Endothelial cell of umbilical vein (primary cell): ENCODE results near the gene LLGL2. TPM values are rescaled to one million over a fixed set of nuclear protein-coding genes. Genes with fewer than 3 reads are reported as not detected.

Source experiments
- BruUV-seq: library from RNA; stranded (reverse); fragments of 400-500 nt; replicated peaks from 2 replicates; lab custom pipeline; 2021; lab: Mats Ljungman, UMichigan
- CTCF ChIA-PET: fragments of 300-600, 350-600 bp; sonication (Branson Sonifier 250); formaldehyde crosslinking; loops from one replicate; lab custom pipeline; 2021; ENCODE audit warnings: antibody characterized with exemption, inconsistent platforms; lab: Charles Lee
- POLR2A ChIA-PET: fragments of 300-600, 350-600 bp; sonication (Branson Sonifier 250); formaldehyde crosslinking; loops from one replicate; lab custom pipeline; 2021; ENCODE audit warnings: antibody characterized with exemption, inconsistent platforms; lab: Charles Lee
- DNase-seq: peaks from one replicate; pipeline ENCODE4 v3.0.0-alpha.2; 2011; ENCODE audit warnings: low read depth, low spot score
- FAIRE-seq: peaks from 2 replicates; lab custom pipeline; 2011; peaks lifted over from hg19 to GRCh38; lab: Jason Lieb, UNC
- H2AFZ ChIP-seq: 2 replicates; pipeline ENCODE4 v1.6.0; 2012; ENCODE audit warnings: low read depth, low read length, control low read depth, inconsistent platforms
- H3K27ac ChIP-seq: 2 replicates; pipeline ENCODE4 v1.5.1; 2011; ENCODE audit warnings: low read depth, mild to moderate bottlenecking, control low read depth, low read length, moderate library complexity; ENCODE audit not compliant: insufficient read depth
- H3K27me3 ChIP-seq, 2 experiments: 2 replicates each; pipeline versions ENCODE4 v1.6.0 to v1.6.1; 2011; ENCODE audit warnings: low read length in 2 of 2, mixed read lengths in 1 of 2; ENCODE audit not compliant: control insufficient read depth in 2 of 2, insufficient read depth in 2 of 2
- H3K36me3 ChIP-seq, 2 experiments: 2 replicates in 1 of 2; 3 replicates in 1 of 2; pipeline ENCODE4 v1.5.1; 2011; ENCODE audit warnings: low read length in 2 of 2, mild to moderate bottlenecking in 1 of 2, moderate library complexity in 1 of 2; ENCODE audit not compliant: control insufficient read depth in 2 of 2, insufficient read depth in 2 of 2; ENCODE audit errors: extremely low read depth in 1 of 2
- H3K4me1 ChIP-seq: 3 replicates; pipeline ENCODE4 v1.5.1; 2011; ENCODE audit warnings: mild to moderate bottlenecking, low read length; ENCODE audit not compliant: control insufficient read depth, insufficient read depth; ENCODE audit errors: extremely low read depth
- H3K4me2 ChIP-seq: 2 replicates; pipeline ENCODE4 v1.6.1; 2011; ENCODE audit warnings: low read length, control low read depth, mixed read lengths; ENCODE audit not compliant: insufficient read depth
- H3K4me3 ChIP-seq, 3 experiments: fragments of 200-600 bp in 1 of 3; sonication (generic), shearing (Covaris generic) in 1 of 3; replicated peaks in 1 of 3; 2 replicates each; pipeline ENCODE4 v1.5.1; 2011 to 2016; ENCODE audit warnings: control low read depth in 3 of 3, low read length in 3 of 3, mild to moderate bottlenecking in 2 of 3, inconsistent platforms in 1 of 3, low read depth in 1 of 3, moderate library complexity in 1 of 3; ENCODE audit not compliant: insufficient read depth in 1 of 3
- H3K79me2 ChIP-seq: 2 replicates; pipeline ENCODE4 v1.6.0; 2012; ENCODE audit warnings: low read length, inconsistent platforms; ENCODE audit not compliant: control insufficient read depth, insufficient read depth
- H3K9ac ChIP-seq: replicated peaks from 2 replicates; pipeline ENCODE3; 2011; ENCODE audit warnings: low read length, control low read depth; ENCODE audit not compliant: insufficient read depth; ENCODE audit errors: extremely low read depth
- H3K9me1 ChIP-seq: replicated peaks from 3 replicates; pipeline ENCODE4 v1.6.0; 2011; ENCODE audit warnings: mild to moderate bottlenecking, low read length; ENCODE audit not compliant: control insufficient read depth, insufficient read depth; ENCODE audit errors: extremely low read depth
- H3K9me3 ChIP-seq: replicated peaks from 2 replicates; pipeline ENCODE4 v1.5.1; 2012; ENCODE audit warnings: low read length, inconsistent platforms; ENCODE audit not compliant: control insufficient read depth, insufficient read depth
- H4K20me1 ChIP-seq: replicated peaks from 2 replicates; pipeline ENCODE3; 2011; ENCODE audit warnings: mild to moderate bottlenecking, low read length; ENCODE audit not compliant: control insufficient read depth, insufficient read depth; ENCODE audit errors: extremely low read depth
- CTCF ChIP-seq, 2 donors: IDR thresholded peaks; 1 replicate in 1 of 2; 2 replicates in 1 of 2; pipeline ENCODE4 v1.5.1; 2011; ENCODE audit warnings: low read length in 2 of 2, mild to moderate bottlenecking in 2 of 2, moderate library complexity in 2 of 2, control low read depth in 1 of 2, inconsistent platforms in 1 of 2, low read depth in 1 of 2; ENCODE audit not compliant: insufficient read depth in 1 of 2; ENCODE audit errors: extremely low read depth in 1 of 2
- EZH2 ChIP-seq: IDR thresholded peaks from 2 replicates; pipeline ENCODE4 v1.6.1; 2012; ENCODE audit warnings: borderline replicate concordance, low read depth, mild to moderate bottlenecking, moderate library complexity, low read length, inconsistent platforms; ENCODE audit not compliant: severe bottlenecking
- FOS ChIP-seq: IDR thresholded peaks from 2 replicates; pipeline ENCODE4 v1.6.1; 2011; ENCODE audit warnings: mild to moderate bottlenecking, low read length, moderate library complexity, borderline replicate concordance; ENCODE audit not compliant: insufficient read depth
- GATA2 ChIP-seq: IDR thresholded peaks from 2 replicates; pipeline ENCODE4 v1.7.0; 2011; ENCODE audit warnings: low read depth, mild to moderate bottlenecking, moderate library complexity, mixed read lengths, low read length; ENCODE audit not compliant: insufficient read length, insufficient read depth
- JUN ChIP-seq: IDR thresholded peaks from 2 replicates; pipeline ENCODE4 v1.6.1; 2011; ENCODE audit warnings: borderline replicate concordance, low read depth; ENCODE audit not compliant: insufficient read length, insufficient read depth
- MAX ChIP-seq: IDR thresholded peaks from 2 replicates; pipeline ENCODE4 v1.6.1; 2011; ENCODE audit not compliant: insufficient read depth, insufficient read length
- MYC ChIP-seq: IDR thresholded peaks from one replicate; pipeline ENCODE4 v1.6.1; 2011; ENCODE audit warnings: mild to moderate bottlenecking, low read depth, low read length
- POLR2A ChIP-seq: IDR thresholded peaks from 2 replicates; pipeline ENCODE4 v1.6.1; 2012; ENCODE audit warnings: low read depth, mild to moderate bottlenecking, control low read depth, low read length
- POLR2AphosphoS5 ChIP-seq: IDR thresholded peaks from 2 replicates; pipeline ENCODE4 v1.6.1; 2012; ENCODE audit warnings: low read depth, mild to moderate bottlenecking, control low read depth, low read length, moderate library complexity; ENCODE audit not compliant: insufficient read depth
- dilution Hi-C: fragments of 300-500 bp; cut with MboI; formaldehyde crosslinking; loops from one replicate; pipeline ENCODE4 v1.15.0; 2019; ENCODE audit warnings: low sequenced_read_pairs; ENCODE audit not compliant: extremely low pct_ligation_motif_present
- intact Hi-C: fragments of 100-400 bp; cut with micrococcal nuclease; formaldehyde crosslinking; loops from one replicate; pipeline ENCODE4 v1.10.0; 2022
- polyA plus RNA-seq, 4 experiments: library from polyadenylated mRNA; depleted of rRNA in 3 of 4; stranded (reverse) in 3 of 4; unstranded in 1 of 4; fragments of >200 nt; gene quantifications; 2 replicates each; pipeline versions ENCODE4 v1.2.1 to v1.2.3, GENCODE V29; 2011 to 2012; ENCODE audit warnings: missing spikeins in 1 of 4
- total RNA-seq: library from RNA; stranded (reverse); gene quantifications from 2 replicates; pipeline ENCODE4 v1.2.3, GENCODE V29; 2021

The LLGL2 gene
- total and polyA plus RNA-seq, 2 donors (not counting 3 experiments of a cell fraction or from before 2014, with no cell fraction given), result 5.3 to 5.4 TPM

GRCh38 chr17:75566834-75567233 is 41.3 kb downstream of the LLGL2 start:
- TF ChIP-seq FOS, result no peak
- TF ChIP-seq MYC, result no peak
- TF ChIP-seq JUN, result no peak
- no peak for TF ChIP-seq GATA2
- TF ChIP-seq CTCF (IDR thresholded peaks at IDR 0.05; ENCODE audit: extremely low read depth in 1 of 2, insufficient read depth in 1 of 2, low read depth in 1 of 2, low read length in 2 of 2), result no peak
- no peak for TF ChIP-seq POLR2A
- TF ChIP-seq POLR2AphosphoS5, result no peak
- no peak for TF ChIP-seq EZH2
- no peak for TF ChIP-seq MAX
- dilution Hi-C loops, result no loop called here
- H3K9ac ChIP-seq, result no peak overlapping the region
- no peaks in the 10 kb centered on the region for H3K36me3 ChIP-seq
- ChIA-PET POLR2A (no interaction called here), CTCF (no interaction called here)
- peaks cover 9% of the 10 kb centered on the region for H3K4me1 ChIP-seq
- FAIRE-seq (no peak), DNase-seq (no peak)
- no TSS peak for BruUV-seq
- no peak overlapping the region for H3K27ac ChIP-seq
- no peaks in the 10 kb centered on the region for H4K20me1 ChIP-seq
- no peaks in the 10 kb centered on the region for H3K9me1 ChIP-seq
- no peak overlapping the region for H3K4me2 ChIP-seq
- H3K4me3 ChIP-seq, result no peak overlapping the region
- intact Hi-C loops, result no loop called here
- H3K79me2 ChIP-seq, result no peaks in the 10 kb centered on the region
- no peaks in the 10 kb centered on the region for H3K27me3 ChIP-seq
- H2AFZ ChIP-seq, result no peak overlapping the region
- no peaks in the 10 kb centered on the region for H3K9me3 ChIP-seq
